BE2C (cell line): ENCODE results near the gene PON2. TPM values are rescaled to one million over a fixed set of nuclear protein-coding genes. Genes with fewer than 3 reads are reported as not detected.
A peak's percentile ranks its signal among the peaks of the same experiment; 100 is the strongest.

Source experiments
- DNase-seq: peaks from one replicate; pipeline ENCODE4 v3.0.0-alpha.2; 2020
- H3K27me3 ChIP-seq: fragments of 250-450 bp; sonication (Bioruptor Pico); 2 replicates; pipeline ENCODE4 v1.5.1; 2020; ENCODE audit warnings: mild to moderate bottlenecking
- H3K36me3 ChIP-seq: fragments of 250-450 bp; sonication (Bioruptor Pico); 2 replicates; pipeline ENCODE4 v1.5.1; 2020; ENCODE audit warnings: mild to moderate bottlenecking
- H3K4me1 ChIP-seq: fragments of 250-450 bp; sonication (Bioruptor Pico); 2 replicates; pipeline ENCODE4 v1.5.1; 2020
- H3K4me3 ChIP-seq: 2 replicates; pipeline ENCODE4 v1.5.1; 2011; ENCODE audit warnings: low read depth, low read length
- H3K9me3 ChIP-seq: fragments of 250-450 bp; sonication (Bioruptor Pico); 2 replicates; pipeline ENCODE4 v1.5.1; 2020
- polyA plus RNA-seq: library from polyadenylated mRNA; unstranded; fragments of >200 nt; gene quantifications from one replicate; pipeline ENCODE4 v1.2.1, GENCODE V29; 2012; ENCODE audit warnings: low read depth, missing spikeins; ENCODE audit not compliant: insufficient read length, insufficient read depth
- TF ChIP-seq, protein P1 (sequence below): IDR thresholded peaks from 2 replicates; pipeline ENCODE4 v1.5.1; 2012; ENCODE audit warnings: mild to moderate bottlenecking, low read depth, low read length

Gene PON2
- polyA plus RNA-seq, result 6.8 TPM

- TF ChIP-seq, protein P1, sequence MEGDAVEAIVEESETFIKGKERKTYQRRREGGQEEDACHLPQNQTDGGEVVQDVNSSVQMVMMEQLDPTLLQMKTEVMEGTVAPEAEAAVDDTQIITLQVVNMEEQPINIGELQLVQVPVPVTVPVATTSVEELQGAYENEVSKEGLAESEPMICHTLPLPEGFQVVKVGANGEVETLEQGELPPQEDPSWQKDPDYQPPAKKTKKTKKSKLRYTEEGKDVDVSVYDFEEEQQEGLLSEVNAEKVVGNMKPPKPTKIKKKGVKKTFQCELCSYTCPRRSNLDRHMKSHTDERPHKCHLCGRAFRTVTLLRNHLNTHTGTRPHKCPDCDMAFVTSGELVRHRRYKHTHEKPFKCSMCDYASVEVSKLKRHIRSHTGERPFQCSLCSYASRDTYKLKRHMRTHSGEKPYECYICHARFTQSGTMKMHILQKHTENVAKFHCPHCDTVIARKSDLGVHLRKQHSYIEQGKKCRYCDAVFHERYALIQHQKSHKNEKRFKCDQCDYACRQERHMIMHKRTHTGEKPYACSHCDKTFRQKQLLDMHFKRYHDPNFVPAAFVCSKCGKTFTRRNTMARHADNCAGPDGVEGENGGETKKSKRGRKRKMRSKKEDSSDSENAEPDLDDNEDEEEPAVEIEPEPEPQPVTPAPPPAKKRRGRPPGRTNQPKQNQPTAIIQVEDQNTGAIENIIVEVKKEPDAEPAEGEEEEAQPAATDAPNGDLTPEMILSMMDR, result no peak
- no peaks in the 10 kb centered on the region for H3K9me3 ChIP-seq
- DNase-seq, result peak; percentile 80
- H3K4me1 ChIP-seq, result no peaks in the 10 kb centered on the region
- no peaks in the 10 kb centered on the region for H3K36me3 ChIP-seq
- no peaks in the 10 kb centered on the region for H3K27me3 ChIP-seq
- peak within 1 kb of the TSS; percentile 60 for H3K4me3 ChIP-seq
Measured at GRCh38 chr7:95434557-95435421, at the start of gene PON2. Gene PON2, minus strand, starts transcription at chr7:95435028. Its CDS starts 77 bp downstream, at chr7:95434951.

DNA sequence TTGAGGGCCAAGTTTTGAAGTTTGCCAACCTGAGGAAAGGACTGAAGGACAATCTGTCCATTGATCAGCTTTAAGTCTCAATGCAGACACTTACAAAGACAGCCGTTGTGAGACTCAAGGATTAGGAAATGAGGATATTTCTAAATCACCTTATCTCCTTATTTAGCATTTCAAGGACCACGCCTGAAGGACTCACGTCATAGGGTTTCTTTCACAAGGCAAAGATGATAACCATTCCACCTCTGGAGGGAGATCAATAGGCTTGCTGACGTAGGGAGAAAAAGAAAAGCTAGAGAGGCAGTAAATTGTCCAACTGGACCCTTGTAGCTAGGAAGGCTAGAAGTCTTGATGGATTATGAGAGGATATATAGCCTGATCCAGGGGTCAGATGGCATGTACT lies 47.6 kb upstream of the PON2 start:
- H3K4me1 ChIP-seq, result no peaks in the 10 kb centered on the region
- no peak overlapping the region for H3K4me3 ChIP-seq
- TF ChIP-seq, protein P1, result no peak
- DNase-seq, result no peak
- no peaks in the 10 kb centered on the region for H3K36me3 ChIP-seq
- H3K9me3 ChIP-seq, result no peaks in the 10 kb centered on the region
- peaks cover 16% of the 10 kb centered on the region for H3K27me3 ChIP-seq

- DNase-seq, result no peak
- Histone ChIP-seq H3K4me3 (no peak overlapping the region), H3K9me3 (no peaks in the 10 kb centered on the region), H3K36me3 (no peaks in the 10 kb centered on the region), H3K27me3 (peaks cover 13% of the 10 kb centered on the region), H3K4me1 (no peaks in the 10 kb centered on the region; the same call in 1 of the 2 replicates)
- TF ChIP-seq, protein P1, result no peak
Measured at GRCh38 chr7:95481271-95482165, 46.7 kb upstream of the PON2 start.

DNA sequence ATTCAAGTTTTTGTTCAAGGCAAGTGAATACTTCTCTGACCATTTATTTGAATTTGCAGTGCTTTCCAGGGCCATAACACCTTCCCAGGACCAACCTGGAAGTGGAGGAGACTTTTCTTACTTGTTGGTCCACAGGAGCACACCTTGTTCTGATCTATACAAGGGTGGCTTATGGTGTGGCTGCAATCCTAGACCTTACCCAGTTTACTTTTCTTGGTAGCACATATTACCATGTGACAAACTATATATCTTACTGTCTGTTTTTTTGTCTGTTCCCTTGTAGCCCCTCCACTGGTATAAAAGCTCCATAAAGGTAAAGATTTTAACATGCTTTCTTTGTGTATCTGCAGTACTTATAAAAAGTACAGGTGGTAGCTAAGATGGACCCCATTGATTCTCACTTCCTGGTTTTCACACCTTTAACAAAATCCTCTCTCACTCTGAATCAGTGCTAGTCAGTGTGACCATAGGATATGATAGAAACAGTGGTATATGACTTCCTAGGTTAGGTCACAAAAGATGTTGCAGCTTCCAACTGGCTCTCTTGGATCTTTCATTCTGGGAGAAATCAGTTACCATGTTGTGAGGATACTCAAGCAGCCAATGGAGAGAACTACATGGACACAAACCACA lies 45.3 kb upstream of the PON2 start:
- TF ChIP-seq, protein P1, result no peak
- Histone ChIP-seq H3K36me3 (no peaks in the 10 kb centered on the region), H3K4me3 (no peak overlapping the region), H3K27me3 (peaks cover 2% of the 10 kb centered on the region), H3K4me1 (no peaks in the 10 kb centered on the region; the same call in 1 of the 2 replicates), H3K9me3 (no peaks in the 10 kb centered on the region)
- no peak for DNase-seq

DNA sequence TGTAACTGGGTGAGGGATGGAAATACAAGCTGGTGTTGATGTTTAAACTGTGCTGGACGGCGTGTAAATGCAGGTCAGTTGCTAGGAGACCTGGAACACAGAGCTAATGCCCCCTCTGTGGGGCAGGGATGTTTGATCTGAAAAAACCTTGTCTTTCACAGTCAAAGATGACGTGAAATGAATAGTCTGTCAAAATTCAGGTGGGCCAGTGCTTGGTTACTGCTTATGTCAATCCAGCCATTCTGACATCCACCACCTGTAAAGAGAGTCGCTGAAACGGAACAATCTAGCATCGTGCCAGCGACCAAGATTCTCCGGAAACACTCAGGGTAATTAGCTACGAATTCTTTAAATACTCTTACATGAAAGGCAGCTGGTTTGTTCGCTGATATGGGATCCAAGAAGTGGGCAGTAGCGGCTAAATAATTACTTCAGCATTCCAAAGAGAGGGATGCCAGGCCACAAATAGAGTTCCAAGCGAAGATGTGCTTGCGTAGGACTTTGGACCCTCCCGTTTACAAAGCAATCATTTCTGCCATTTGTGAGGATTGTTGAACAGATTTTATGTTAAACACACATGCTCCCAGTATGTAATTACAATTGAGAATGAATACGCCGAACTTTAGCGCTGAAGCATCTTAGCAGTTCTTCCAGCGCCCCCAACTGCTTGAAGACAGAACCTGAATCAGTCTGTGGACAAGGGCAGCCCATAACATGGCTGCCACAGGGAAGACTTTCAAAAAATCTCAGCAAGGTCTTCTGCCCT lies 43.6 kb upstream of the PON2 start:
- TF ChIP-seq, protein P1, result peak; percentile 46
- no peaks in the 10 kb centered on the region for H3K36me3 ChIP-seq
- H3K27me3 ChIP-seq, result peaks cover 18% of the 10 kb centered on the region
- H3K9me3 ChIP-seq, result no peaks in the 10 kb centered on the region
- peak; percentile 23 for DNase-seq
- 0 out of 2 replicates have a peak overlapping the region, but pooled peaks have one; percentile 0 for H3K4me3 ChIP-seq
- no peaks in the 10 kb centered on the region; the same call in 1 of the 2 replicates for H3K4me1 ChIP-seq
